HG03439 (cell line): ENCODE data around the gene KRTCAP3.
"Not testable (repeated sequence)": the region's sequence is repeated elsewhere in the genome, so short reads cannot be mapped to it uniquely, and the experiment has no call there.

Source experiments
- ATAC-seq: cut with Tn5 transposase; IDR thresholded peaks from one replicate; pipeline ENCODE4 v1.9.1; 2021; ENCODE audit warnings: mild to moderate bottlenecking, moderate library complexity; ENCODE audit not compliant: unreplicated experiment

KRTCAP3 gene, protein sequence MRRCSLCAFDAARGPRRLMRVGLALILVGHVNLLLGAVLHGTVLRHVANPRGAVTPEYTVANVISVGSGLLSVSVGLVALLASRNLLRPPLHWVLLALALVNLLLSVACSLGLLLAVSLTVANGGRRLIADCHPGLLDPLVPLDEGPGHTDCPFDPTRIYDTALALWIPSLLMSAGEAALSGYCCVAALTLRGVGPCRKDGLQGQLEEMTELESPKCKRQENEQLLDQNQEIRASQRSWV

DNA sequence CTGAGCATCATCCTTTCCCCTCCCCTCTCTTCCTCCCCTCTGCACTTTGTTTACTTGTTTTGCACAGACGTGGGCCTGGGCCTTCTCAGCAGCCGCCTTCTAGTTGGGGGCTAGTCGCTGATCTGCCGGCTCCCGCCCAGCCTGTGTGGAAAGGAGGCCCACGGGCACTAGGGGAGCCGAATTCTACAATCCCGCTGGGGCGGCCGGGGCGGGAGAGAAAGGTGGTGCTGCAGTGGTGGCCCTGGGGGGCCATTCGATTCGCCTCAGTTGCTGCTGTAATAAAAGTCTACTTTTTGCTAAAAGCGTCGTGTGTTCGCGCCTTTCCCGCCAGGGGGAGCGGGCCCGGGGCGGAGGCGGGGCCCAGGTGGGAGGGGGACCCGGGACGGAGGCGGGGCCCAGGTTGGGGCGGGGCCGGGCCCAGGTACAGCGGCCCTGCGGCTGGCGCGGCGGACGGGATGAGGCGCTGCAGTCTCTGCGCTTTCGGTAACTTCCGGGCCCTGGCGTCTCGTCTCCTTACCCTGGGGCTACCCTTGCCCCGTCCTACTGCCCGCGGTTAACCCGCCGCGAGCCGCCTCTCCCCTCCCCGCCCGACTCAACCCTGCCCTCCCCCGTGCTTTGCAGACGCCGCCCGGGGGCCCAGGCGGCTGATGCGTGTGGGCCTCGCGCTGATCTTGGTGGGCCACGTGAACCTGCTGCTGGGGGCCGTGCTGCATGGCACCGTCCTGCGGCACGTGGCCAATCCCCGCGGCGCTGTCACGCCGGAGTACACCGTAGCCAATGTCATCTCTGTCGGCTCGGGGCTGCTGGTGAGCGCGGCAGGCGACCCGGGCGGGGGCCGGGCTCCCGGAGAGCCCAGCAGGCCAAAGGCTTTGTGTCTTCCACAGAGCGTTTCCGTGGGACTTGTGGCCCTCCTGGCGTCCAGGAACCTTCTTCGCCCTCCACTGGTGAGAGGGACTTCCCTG is at the start of gene KRTCAP3:
TSS of gene KRTCAP3 (plus strand) at position 424 of the 962 bp plus-strand sequence. CDS start at position 456, 32 bp downstream.
- no peak for ATAC-seq

DNA sequence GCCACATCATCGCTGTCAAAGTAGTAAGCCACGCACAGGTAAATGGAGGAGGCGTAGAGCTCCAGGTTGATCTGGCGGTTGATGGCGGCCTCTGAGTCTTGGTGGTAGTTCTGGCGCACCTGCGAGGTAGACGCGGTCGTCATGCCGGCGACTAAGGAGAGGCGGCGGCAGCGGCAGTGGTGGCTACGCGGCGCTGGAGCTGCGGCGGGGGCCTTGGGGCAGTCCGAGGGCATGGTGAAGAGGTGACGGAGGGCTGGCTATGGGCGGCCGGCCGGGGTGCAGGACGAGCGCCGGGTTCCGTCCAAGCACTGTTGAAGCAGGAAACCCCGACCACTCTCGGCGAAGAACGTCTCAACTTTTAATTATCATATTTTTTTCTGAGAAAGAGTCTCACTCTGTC is 49.0 kb upstream of the KRTCAP3 start:
- no peak for ATAC-seq

DNA sequence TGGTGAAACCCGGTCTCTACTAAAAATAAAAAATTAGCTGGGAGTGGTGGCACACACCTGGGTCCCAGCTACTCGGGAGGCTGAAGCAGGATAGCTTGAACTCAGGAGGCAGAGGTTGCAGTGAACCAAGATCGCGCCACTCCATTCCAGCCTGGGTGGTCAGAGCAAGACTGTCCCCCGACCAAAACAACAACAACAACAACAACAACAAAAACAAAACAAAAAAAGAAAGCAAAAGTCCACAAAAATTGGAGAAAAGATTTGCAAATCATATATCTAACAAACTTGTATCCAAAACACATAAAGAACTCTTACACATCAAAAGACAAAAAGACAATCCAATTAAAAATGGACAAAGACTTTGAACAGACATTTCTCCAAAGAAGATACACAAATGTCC is 43.2 kb upstream of the KRTCAP3 start:
- ATAC-seq, result no peak

DNA sequence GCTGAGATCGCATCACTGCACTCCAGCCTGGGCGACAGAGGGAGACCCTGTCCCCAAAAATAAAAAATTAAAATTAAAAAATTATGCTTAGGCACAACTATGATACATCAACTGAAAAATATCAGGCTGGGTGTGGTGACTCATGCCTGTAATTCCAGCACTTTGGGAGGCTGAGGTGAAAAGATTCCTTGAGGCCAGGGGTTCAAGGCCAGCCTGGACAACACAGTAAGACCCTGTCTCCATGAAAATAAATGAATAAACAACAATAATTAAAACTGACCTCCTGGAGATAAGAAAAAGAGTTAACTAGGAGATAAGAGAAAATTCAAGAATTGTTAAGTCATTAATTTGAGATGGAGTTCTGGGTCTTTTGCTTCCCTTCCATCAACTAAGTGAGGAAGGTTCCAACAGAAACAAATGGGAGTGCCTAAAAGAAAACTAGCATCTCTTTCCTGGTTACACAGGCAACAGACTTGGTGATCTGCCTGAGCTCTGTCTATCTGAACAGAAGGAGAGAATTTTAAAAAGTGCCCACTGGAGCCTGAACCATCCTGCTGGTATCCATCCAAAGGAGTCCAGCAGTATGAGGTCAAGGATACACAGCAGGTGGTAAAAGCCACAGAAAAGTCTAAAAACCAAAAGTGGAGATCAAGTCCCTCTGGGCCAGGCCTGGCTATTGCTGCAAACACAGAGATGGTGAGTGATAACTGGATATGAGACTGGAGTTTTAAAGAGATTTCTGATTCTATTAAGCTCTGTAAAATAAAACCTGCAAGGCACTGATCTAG is 41.6 kb upstream of the KRTCAP3 start:
- ATAC-seq, result no peak

DNA sequence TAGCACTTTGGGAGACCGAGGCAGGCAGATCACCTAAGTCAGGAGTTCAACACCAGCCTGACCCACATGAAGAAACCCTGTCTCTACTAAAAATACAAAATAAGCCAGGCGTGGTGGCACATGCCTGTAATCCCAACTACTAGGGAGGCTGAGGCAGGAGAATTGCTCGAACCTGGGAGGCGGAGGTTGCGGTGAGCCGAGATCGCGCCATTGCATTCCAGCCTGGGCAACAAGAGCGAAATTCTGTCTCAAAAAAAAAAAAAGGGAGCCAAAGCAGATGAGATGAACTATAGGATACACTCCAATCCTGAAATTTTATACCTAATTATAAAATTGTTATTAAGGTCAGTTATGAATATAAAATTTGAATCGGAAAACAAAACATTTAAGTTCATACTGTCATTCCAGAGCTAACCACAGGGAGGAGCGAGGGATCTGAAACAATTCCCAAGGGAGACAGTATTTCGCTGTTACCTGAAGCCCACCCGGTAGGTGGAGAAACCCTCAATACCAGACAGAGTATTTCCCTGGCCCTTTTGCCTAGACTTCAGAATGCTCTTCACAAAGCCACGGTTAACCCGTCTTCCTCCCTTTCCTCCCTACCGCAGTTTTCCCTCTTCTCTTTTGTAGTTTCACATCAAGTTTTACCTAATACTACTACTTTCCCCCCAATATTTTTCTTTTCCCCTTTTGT is 34.2 kb upstream of the KRTCAP3 start:
- ATAC-seq, result no peak

DNA sequence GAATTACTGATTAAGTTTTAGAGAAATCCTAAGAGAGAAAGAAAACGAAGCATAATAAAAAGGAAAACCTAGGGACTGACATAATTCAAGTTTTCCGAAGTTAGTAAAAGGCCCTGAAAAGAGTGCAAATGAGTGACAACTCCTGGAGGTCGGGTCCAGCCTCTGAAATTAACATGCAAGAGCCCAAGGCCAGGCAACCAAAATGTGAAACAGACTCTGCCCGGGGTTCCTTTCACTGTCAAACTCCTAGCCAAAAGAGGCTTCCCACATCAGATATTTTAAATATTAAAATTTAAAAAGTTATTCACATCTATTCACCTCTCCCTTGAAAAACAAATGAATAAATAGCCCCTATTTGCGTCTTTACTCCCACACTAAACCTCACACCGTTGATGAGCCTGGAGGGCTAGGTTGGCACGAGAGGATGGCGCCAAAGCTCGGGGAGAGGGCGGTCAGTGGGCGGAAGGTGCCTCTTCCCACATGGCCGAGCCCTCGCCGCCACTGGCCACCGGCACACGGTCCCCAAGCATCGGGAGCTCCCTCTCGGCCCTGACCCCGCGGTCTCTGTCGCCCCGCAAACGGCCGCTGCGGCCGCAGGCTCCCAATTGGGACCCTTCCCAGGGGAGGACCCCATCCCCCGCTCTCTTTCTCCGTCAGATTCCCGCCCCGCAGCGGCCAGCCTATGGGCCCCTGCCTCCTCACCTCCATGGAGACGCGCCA is 33.4 kb upstream of the KRTCAP3 start:
- ATAC-seq, result peak; percentile 33

DNA sequence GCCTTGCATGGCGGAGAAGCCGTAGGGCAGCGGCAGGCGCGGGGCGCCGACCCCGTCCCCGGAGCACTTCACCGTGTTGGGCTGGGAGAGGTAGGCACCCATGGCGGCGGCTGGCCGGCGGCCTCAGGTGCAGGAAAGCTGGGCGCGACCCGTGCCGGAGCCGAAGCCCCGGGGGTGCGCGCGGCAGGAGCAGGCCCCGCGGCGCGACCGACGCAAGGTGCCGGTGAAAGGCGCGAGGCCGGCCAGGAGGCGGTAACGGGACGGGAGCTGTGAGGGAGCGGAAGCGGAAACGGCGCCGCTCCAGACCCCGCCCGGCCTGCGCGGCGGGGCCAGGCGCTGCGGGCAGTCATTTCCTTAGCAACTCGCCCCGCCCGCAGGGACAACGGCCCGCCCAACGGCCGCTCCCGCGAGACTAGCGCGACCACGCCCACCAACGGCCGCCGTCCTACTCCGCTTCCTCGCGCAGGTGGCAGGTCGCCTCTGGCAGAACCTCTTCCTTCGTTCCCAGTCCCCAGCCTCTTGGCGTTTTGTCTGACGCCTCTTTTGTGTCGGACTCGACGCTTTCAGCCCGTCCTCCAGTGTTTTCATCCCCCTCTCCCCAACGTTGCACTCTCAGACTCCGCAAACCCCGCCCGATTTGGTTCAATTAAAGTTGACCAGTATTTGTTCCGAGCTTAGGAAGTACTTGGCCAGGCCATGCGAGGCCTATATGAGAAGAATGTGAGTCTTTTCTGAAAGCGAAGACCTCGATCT is 32.7 kb upstream of the KRTCAP3 start, which contains the start of gene PPM1G:
TSS of gene PPM1G (minus strand) at position 271 of the 753 bp plus-strand sequence. CDS start at position 102, 169 bp downstream.
- ATAC-seq, result peak; percentile 96

DNA sequence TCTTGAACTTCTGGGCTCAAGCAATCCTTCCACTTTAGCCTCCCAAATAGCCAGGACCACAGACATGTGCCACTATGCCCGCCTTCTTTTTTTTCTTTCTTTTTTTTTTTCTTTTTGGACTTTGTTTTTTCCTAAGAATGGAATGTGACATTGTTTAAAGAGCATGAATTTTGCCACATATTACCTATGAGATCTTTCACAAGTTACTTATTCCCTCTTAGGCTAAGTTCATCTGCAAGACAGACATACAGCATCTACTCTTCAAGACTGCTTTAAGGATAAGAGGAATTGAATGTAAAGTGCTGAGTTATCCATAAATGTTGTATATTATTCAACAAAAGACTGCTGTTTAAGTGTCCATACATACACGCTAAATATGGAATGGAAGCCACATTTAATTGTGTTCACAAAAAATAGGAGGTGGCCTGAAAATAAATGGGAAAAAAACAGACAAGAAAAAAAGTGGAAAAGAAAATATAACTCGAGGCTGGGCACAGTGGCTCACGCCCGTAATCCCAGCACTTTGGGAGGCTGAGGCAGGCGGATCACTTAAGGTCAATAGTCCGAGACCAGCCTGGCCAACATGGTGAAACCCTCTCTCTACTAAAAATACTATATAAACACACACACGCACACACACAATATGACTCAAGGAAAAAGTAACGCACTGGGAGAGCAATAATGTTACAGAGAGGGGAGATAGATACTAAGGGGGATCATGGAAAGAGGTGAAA is 29.6 kb upstream of the KRTCAP3 start:
- no peak for ATAC-seq

DNA sequence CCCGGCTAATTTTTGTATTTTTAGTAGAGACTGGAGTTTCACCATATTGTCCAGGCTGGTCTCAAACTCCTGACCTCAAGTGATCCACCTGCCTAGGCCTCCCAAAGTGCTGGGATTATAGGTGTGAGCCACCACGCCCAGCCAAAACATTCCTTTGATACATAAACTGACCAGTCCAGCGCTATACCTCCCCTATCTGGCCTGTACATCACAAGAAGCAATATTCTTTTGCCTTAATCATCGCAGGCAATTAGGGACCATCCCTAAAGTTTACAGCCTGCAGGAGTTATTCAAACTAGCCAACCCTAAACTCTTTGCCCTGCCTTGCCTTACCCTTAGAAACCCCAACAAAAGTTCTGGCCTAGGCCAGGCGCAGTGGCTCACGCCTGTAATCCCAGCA is 26.0 kb upstream of the KRTCAP3 start:
- ATAC-seq, result no peak

DNA sequence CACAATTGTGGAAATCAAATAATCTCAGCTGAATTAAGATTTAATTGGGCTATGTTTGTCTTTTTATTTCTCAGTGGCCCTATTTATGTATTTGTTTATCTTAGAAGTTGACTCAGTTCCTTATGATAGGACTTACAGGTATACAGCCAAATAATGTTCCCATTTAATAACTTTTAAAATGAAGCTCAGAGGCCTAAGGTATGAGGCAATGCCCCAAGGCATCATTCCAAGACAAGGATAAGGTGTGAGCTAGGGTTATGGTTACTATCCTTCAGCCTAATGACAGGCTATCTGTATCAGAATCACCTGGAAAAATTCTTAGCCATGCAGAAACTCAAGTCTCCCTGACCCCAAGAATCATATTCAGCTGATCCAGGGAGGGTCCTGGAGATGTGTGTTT is 21.2 kb upstream of the KRTCAP3 start:
- no peak for ATAC-seq

DNA sequence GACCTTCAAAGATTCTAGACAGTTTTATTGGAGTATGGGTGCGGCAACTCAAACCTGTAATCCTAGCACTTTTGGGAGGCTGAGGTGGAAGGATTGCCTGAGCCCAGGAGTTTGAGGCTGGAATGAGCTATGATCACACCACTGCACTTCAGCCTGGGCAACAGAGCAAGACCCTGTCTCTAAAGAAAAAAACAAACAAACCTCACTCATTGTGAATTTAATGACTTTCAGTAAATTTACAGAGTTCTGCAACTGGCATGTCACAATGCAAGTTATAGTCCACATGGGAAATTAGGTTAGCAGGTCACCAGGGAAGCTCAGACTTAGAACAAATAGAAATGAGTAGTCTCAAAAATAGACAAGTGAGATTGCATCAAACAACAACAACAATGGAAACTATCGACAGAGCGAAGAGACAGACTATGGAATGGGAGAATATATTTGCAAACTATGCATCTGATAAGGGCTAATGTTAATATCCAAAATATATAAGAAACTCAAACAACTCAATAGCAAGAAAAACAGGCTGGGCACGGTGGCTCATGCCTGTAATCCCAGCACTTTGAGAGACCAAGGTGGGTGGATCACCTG is 20.4 kb upstream of the KRTCAP3 start:
- ATAC-seq, result no peak

DNA sequence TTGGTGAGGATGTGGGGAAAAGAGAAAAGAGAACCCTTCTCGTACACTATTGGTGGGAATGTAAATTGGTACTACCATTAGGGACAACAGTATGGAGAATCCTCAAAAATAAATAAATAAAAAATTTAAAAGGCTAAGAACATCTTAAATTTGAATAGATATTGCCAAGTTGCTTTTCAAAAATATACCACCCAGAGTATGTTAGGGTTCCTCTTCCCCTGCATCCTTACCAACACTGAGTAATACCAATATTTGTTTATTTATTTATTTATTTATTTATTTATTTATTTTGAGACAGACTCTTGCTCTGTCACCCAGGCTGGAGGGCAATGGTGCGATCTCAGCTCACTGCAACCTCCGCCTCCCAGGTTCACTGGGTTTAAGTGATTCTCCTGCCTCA is 19.2 kb upstream of the KRTCAP3 start:
- no peak for ATAC-seq

DNA sequence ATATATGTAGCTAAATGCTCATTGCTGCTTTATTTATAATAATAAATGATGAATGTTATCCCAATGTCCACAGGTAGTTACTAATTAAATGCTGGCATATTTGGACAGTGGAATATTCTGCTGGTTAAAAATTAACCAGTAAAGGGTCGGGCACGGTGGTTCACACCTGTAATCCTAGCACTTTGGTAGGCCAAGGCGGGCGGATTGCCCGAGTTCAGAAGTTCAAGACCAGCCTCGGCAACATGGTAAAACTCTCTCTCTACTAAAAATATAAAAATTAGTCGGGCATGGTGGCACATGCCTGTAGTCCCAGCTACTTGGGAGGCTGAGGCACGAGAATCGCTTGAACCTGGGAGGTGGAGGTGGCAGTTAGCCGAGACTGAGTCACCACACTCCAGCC is 17.1 kb upstream of the KRTCAP3 start:
- not testable (repeated sequence) for ATAC-seq

DNA sequence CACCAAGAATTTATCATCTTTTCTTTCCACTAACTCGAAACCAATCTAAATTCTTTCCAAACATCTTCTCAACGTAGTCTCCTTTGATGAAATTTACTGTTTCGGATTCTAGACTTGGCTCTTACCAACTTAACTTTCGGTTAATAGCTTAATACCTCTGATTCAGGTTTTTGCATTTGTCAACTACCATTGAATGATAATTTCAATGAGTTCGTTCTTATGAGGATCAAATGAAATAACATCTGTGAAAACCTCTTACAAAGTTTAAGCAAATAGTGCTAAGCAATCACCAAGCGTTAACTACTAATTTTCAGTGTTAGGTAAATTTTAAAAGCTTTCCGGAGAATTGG is 14.3 kb upstream of the KRTCAP3 start:
- ATAC-seq, result no peak

DNA sequence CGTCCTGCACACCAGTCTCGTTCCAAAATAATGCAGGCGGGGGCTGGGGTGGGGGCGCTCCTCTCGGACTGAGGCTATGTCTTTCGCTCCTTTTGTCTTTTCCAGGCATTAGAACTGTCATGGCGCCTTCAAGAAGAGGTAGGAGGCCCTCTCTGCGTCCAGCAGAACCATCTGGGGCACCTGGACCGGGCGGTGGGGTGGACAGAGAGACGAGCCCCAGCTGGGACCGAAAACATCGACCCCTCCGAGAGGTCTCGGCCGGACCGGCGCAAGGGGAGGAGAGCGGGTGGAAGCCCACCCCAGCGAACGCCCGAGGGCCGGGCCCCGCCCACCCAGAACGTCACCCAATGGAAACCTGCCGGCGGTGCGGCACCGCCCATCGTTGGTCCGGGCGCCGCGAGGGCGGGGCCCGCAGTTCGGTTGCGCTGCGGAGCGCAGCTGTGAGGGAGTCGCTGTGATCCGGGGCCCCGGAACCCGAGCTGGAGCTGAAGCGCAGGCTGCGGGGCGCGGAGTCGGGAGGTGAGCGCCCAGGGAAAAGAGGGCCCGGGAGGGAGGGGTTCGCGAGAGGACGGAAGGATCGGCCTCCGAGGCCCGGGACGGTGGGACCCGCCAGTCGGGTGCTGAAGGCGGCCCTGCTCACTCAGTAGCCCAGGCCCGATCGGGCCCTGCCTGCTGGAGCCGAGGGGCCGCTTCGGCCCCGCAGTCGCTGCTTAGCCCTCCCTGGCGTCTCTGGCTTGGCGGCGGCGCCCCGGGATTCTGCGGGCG is 13.8 kb upstream of the KRTCAP3 start, which contains the start of gene NRBP1:
TSS of gene NRBP1 (plus strand) at position 419 of the 765 bp plus-strand sequence. CDS start 4,643 bp downstream, outside the sequence.
- peak; percentile 87 for ATAC-seq

DNA sequence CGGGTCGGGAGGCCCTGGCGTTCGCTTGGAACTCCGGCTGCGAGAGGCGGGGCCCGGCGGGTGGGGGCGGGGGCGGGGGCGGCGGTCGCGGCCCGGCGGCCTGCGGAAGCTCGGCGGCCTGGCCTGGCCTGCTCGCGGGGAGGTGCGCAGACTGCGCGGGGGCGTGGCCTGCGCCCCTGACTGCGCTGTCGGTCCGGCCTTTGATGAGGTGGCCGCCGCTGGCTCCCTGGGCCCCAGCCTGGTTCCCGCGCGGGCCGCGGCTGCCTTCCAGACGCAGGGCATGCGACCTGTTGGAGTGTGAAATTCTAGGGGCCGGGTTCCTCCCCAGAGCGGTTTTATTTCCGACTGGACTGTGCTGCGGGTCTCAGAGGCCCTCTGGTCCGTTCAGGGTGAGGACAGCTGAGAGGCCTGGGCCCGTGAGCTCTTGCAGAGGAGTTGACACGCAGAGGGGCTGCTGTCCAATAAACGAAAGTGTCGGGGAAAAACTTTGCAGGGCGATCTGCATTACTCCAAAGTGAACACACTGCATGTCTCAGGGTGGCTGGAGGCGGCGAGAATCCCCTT is 13.1 kb upstream of the KRTCAP3 start:
- peak; percentile 78 for ATAC-seq

DNA sequence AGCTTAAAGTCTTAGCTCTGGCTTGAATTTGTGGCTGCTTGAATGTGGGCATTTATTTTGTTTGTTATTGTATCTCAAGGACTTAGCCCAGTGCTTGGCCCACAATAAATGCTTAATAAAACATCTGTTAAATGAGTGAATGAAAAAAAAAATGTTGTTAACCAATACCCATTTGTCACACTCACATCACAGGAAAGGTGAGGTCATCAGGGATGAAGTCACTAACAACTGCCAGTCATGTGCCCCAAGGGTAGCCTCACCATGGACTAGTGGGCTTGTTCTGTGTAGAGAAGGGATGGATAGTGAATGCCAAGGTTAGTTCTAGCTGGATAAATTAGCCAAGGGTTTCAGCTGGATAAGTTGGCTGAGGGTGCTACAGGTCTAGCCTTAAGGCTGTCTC is 10.8 kb upstream of the KRTCAP3 start:
- ATAC-seq, result no peak
